GM19452 (cell line): ENCODE measurements around the gene CSTPP1.

Experiments
- ATAC-seq: cut with Tn5 transposase; IDR thresholded peaks from one replicate; pipeline ENCODE4 v1.9.1; 2021; ENCODE audit not compliant: unreplicated experiment

The CSTPP1 gene

DNA sequence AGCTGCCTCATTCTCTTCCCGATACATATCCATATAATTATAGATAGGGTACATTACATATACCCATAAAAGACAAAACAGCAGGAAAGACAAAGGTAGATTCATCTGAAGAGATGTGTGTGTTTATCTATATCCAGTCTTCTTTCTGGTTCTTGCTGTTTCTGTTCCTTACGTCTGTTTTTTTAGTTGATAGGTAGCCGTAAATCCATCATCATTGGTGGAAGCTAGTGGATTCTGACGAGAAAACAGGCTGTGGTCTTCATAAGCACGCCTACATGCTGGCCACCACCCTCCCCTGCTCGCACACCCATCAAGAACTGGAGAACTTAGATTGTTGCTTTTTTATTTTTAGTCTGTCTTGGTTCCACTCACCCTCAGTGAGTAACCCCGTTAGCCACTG lies 188.5 kb downstream of the CSTPP1 start:
- ATAC-seq, result no peak

DNA sequence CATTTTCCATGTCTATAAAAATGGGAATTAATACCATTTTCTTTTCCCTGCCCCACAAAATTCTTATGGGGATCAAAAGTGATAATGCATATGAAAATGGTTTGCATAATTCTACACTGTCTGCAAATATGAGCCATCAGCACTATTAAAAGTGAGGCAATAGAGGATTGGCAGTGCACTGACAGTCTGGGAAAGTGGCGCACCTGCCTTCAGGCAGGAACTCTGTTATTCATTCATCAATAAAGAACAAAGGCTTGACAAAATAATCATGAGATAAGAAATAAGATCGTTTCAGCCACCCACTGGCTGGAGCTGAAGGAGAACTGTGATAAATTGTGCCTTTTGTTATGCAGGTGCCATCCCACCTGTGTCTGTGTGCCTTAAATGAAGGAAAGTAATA lies 190.7 kb downstream of the CSTPP1 start:
- ATAC-seq, result no peak

DNA sequence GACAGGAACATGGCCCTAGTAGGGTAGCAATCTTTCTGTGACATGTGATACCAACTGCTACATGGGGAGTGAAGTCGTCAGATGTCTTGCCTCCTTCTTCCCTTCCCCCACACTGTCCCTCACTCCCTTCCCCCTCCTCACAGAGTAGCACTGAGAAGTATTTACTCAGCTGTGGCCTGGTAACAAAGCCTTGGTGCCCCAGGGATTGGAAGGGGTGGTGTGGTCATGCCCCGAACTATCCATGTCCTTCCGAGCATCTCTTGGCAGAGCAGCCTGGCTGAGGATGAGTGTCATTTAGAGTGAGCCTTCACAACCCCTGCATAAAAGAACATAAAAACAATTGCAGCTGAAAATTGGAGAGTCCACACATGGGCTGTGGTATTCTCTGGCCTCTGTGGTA lies 194.0 kb downstream of the CSTPP1 start:
- no peak for ATAC-seq

DNA sequence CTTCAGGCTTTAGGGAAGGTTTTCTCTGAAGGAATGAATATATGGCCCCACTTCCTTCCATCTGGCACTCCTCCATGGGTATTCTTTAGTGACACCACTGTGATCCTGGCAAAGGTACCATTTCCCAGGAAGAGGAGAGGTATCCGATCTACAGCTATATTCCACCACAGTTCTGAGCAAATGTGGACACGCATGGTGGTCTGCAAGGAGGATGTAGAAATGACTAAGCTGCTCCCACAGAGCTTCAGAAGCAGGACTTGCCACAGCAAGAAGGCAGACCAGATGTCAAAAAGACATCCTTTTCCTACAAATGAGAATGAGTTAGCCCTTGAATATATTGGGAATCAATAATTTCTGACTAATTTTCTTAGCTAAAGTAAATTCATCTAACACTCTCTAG lies 194.6 kb downstream of the CSTPP1 start:
- no peak for ATAC-seq

DNA sequence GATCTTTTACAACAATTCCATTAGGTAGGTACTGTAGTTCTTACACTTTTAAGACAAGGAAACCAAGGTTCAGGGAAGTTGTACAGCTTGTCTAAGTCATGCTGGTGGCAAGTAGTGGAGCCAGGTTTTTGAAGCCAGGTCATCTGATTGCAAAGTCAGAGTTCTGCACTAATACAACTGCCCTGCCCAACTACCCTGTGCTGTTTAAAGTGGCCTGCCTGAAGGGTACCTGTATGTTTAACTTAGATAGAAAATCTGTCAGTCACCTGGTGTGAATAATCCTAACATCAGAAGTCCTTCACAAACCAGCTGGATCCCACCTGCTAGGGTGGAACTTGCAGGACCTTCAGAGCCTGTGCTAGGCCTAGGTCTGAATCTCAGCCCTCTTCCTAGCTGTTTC lies 195.9 kb downstream of the CSTPP1 start:
- no peak for ATAC-seq

DNA sequence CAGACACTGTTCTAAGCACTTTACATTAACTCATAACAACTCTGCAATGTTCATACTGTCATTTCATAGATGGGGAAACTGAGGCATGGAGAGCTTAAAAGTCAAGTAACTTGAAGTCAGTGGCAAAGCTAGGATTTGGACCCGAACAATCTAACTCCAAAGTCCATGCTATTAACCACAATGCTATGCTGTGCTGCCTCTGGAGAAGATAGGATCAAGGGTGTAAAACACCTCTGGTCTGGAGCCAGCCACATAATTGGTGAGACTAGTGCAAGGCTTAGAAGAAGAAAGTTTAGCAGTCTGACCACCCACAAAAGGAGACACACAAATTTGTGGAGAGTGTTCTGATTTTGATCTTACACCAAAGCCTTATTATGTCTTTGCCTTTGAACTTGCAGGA lies 196.4 kb downstream of the CSTPP1 start:
- no peak for ATAC-seq

DNA sequence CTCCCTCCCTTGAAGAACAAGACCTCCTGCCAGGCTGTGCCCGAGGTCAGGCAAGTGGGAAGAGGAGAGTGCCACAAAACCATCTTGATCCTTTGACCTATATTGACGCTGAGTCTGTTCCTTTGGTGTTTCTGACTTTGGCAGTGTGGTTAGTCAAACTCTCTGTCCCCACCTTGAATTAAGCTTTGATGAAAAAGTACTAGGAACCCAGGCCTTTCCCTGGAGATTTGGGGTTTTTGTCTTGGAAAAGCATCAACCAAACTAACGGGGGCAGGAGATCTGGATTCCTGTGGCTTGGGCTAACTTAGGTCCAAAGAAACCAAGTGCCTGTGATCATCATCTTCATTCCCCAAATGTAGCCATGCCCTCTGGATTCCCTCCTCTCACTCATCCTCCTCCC lies 199.8 kb downstream of the CSTPP1 start:
- no peak for ATAC-seq

DNA sequence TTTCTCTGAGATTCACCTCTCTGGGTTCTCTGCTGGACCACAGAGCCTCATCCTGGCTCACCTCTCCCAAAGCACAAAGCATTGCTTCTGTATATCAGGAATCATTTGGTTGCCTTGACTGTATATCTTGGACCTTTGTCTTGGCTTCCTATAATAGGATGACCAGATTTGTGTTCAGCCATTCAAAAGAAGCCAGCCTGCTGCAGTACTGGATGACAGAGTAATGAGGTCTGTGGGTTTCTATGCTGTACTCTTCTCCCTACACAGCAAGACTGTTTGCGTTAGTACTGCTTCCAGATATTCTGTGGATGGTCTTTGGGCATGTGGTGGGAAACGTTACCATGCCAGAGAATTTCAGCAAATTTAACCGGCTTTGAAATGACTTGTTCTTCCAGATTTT lies 200.4 kb downstream of the CSTPP1 start:
- no peak for ATAC-seq

DNA sequence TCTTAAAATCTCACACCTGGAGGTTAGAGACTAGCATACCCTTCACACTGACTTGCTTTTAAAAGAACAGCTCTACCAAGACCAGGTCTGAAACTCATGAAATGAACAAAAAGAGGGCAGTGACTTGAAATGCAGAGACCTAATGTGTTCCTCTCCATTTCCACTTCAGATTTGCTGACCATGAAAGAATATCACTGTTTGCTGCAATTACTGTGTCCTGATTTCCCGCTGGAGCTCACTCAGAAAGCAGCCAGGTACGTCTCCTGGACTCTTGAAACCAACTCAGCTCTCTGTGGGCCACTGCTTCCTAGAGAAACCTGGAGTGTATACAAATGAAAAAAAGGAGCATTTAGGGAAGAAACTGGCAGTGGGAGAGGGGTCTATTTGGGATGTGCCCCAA lies 200.9 kb downstream of the CSTPP1 start:
- ATAC-seq, result no peak

DNA sequence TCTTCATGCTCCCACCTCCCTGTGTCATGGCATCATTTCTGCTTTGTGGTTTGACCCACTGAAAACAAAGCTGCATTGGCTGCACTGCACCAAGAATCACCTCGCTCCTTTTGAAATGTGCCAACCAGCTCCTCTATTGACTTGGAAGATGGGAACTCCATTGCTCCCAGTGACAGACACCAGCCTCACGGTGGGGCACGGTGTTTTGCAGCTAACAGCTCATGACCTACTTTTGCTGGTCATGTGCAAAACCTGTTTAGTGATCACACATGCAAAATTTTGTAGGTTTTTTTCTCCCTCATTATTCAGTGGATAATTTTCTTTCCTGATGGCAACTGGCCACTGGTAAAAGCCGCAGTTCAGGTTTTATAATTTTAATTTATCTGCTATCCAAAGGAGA lies 203.3 kb downstream of the CSTPP1 start:
- no peak for ATAC-seq

DNA sequence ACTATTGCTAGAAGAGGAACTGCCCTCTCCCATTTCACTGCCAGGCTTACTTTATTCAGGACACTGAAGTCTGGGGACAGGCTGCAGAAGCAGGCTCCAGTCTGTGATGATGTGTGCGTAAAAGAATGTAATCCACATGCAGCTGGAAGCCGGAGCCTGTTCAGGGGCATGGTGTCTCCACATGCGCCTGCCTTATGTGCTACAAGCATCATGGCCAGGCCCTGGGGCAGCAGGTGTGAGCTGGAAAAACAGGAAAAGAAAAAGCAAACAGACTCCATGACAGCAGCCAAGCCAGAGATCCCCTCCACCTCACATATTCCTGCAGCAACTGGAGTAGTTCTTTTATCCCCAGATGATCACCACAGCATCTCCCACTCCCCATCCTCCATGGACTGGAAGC lies 206.8 kb downstream of the CSTPP1 start:
- no peak for ATAC-seq

DNA sequence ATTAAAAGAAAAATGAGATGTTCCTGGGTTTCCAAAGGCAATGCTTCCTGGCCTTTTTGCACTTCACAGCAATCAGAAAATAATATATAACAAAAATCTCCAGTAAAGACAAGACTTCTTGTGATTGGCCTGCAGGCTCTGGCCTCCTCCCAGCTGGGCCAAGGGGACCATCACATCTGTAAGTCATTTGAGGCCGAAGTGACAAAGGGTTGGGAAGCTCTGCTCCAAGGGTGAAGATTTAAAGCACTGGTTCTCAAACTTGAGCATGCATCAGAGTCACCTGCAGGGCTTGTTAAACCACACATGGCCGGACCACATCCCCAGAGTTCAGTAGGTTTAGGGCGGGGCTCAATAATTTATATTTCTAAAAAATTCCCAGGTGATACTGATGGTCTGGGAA lies 208.0 kb downstream of the CSTPP1 start:
- no peak for ATAC-seq

DNA sequence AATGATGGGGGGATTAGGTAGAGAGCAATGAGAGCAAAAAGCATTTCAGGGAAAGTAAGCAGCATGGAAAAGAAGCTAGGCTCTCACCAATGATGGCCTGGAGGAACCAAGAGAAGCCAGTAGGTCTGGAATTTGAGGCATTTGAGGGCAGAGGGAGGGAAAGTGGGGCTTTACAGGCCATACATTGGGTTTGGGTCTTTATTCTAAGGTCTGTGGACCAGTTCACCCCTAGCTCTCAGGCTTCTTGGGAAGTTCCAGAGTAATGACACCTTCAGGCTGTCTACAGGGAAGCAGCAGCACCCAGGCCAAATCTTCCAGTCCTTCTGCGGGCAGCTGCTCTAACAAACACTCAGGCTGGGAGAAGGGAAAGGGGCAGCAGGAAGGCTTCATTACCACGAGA lies 210.7 kb downstream of the CSTPP1 start:
- no peak for ATAC-seq

DNA sequence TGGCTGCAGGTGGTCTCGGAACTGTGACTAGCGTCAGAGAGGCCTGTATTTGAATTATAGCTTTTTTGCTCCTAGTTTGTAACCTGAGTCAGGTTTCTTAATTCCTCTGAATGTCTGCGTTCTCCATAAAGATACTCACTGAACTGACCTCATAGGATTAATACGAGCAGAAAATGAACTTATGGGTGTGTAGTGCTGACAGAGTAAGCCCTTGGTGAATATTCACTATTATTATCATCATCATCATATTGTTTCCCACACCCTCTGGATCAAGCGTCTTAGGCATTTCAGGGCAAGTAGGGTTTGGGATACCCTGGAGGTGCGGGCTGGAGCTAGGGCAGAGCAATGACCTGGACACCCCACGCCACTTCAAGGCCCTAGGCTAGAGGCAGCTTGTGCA lies 211.1 kb downstream of the CSTPP1 start:
- ATAC-seq, result no peak

DNA sequence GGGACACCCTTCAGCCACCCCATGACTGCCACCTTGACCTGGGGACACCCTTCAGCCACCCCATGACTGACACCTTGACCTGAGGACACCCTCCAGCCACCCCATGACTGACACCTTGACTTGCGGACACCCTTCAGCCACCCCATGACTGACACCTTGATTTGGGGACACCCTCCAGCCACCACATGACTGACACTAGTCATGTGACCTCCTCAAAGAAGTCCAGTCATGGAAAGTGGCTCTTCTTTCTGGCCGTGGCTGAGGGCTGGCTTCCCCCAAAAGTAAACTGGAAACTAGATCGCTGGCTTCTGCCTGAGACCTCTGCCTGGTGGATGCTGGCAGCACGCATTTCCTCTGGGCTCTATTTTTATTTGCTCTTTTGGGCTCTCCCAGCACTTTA lies 211.7 kb downstream of the CSTPP1 start:
- ATAC-seq, result no peak

DNA sequence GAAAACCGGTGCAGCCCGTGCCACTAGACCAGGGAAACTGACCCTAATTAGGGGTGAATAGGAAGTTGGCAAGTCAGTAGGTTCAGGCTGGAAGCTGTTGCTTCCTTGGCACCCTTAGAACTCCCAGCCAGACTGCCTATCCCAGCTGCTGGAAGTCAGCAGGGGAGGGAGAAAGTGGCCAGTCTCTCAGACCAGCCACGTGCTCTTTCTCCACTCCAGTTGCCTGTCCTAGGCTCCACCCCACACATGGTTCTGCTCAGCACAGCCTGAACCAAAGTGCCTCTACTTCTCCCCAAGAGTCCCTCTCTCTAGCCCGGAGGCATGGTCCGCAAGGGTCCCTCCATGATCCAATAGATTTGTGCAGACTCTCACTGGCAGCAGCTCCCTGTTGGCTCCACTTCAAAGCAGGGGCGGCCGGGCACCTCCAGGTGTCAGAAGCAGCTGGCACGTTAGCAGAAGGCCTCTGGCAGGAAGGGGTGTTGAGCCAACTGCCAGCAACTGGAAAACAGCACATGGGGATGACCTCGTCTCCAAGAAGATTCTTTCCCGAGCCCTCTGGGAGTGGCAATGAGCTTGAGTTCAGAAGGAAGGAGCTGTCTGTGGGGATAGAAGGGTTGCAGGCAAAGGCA lies 212.5 kb downstream of the CSTPP1 start:
- ATAC-seq, result no peak

DNA sequence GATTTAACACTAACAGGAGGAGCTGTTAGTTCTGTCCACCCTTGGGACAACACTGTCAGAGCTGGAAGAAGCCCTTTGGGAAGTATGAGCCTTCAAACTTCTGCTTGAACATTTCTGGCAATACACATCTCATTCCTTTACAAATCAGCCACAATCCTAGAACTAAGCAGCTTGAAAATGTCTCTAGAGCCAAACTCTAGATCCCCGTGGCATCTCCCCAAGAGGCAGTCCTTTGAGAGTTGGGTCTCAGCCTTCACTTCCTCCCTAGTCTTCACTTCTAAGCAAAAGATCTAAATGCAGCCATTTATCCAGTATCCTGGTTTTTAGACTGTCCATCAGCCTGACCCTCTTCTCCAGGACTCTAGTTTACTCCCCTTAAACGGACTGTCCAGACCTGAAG lies 213.2 kb downstream of the CSTPP1 start:
- ATAC-seq, result no peak

DNA sequence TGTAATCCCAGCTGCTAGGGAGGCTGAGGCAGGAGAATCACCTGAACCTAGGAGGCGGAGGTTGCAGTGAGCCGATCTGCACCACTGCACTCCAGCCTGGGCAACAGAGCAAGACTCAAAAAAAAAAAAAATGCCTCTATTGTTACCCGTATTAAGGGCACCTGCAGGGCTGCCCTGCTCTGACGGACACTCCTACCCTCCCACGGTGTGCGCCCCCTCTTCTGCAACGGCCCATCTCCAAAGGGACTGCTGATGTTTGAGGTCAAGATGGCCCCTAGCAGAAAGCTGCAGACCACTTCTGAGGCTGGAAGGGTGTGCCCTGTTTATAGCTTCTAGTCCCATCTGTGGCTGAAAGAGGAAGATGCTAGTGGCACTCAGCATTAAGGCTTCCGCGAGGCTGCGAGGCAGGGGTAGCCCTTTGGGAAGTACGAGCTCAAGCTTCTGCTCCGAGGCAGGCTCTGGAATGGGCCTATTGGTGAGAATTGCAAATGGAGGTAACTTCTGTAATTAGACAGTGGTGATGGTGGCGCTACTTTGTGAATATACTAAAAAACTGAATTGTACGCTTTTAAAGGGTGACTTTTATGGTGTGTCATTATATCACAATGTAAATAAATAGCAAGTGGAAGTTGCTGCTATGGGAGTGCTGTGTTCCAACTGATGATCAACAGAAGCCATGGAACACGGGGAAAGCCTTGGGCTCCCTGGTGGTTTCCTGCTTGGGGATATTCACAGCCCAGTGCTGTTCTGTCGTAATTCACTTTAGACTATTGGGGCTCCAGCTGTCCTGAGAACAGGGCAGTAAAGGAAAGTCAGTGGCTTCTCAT lies 215.8 kb downstream of the CSTPP1 start:
- no peak for ATAC-seq

DNA sequence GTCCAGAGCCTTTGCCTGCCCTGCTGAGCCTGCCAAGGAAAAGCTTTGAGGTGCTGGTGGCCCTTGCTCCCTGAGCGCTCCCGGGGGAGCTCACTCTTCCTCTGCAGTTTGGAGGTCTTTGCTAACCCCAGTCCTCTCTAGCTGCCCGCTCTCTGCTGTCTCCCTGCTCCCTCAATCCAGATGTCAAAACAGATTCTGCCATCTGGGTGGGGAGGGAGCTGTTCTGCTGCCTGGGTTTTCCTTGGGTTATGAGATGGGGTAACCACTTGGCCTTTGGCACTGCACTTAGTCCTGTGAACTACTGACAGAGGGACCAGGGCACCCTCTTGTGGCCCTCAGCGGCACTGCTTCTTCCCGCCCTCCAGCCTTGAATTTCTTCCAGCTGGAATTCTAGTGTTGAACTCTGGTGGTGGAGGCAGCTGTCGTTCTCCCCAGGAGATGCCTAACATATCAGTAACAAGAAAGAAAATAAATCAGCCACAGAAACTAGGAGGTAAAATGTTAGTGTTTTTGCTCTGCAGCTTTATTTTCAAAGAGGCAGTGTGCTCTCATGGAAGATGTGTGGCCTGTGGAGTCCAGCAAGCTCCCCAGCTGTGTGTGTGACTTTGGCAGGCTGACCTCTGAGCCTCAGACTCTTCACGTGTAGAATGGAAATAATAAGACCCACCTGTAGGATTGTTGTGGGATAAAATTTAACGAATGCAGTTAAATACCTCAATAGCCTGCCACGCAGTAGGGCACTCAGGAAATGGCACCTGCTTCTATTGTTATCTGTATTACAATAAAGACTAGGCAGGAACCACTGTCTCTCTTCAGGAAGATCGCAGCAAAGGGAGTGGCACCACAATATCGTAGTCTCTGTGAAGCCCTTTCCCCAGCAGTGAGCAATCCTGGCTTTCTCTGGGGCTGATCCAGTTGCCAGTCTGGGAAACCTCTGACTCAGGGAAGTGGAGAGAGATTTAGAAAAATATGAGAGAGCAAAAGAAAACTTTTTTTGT lies 216.7 kb downstream of the CSTPP1 start:
- ATAC-seq, result no peak

DNA sequence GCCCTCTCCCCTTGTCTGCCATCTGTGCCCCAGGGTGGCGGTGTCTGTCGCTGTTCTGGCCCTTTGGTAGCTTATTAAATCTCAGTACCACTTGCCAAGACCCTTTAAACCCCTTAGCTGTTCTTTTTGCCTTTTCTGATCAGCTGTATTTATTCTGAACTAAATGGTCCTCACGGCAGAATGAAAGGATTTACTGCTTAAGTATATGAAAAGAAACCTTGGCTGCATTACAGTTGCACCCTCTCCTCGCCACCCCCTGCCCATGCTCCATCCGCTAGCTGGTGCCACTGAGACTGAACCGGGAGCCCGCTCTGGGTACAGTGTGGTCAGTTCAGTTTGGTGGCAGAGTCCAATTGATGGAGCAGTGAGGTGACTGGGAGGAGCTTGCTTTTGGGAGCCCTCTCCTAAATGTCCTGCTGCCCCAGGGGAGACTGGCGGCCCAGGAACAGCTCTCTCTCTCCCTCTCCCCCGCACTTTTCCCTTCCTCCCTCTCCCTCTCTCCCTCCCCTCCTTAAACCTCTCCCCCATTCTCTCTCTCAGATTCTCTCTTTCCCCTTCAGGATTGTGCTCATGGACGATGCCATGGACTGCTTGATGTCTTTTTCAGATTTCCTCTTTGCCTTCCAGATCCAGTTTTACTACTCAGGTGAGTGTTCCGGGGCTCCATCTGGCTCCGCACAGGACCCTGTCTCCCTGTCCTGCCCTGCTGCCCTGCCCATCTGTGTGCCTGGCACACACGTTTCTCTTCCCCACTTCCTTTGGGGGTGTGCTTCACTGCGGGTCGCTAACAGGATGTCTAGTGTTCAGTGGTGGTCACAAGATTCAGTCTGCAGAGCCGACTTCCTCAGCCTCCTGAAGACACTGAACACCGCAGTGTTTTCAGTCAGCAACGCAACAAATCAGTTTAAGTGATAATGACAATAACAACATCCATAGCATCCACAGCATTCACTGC lies 218.3 kb downstream of the CSTPP1 start:
- no peak for ATAC-seq

DNA sequence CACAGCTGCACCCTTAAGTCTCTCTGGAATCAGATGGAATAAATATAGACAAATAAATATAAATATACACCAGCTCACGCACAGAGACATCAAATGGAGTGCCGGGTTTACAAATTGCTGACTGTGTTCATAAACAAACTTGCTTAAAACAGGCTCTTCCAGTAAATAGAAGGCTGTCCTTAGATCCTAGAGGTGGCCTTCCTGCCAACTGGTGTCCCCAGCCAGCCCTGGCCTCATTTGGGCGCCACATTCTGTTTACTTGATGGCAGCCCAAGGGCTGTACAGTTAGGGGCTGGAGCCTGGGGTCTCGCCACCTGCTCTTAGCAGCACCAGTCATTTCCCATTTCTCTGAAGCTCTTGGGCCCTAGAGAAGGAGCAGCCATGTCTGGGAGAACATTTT lies 219.3 kb downstream of the CSTPP1 start:
- no peak for ATAC-seq
